CD14-positive monocyte (primary cell): ENCODE data around the gene TAF5L. TPM values are rescaled to one million over a fixed set of nuclear protein-coding genes. Genes with fewer than 3 reads are reported as not detected.

Source experiments
- DNase-seq, 3 donors: peaks; one replicate each; pipeline ENCODE4 v3.0.0-alpha.2; 2011 to 2022
- H2AFZ ChIP-seq: 2 replicates; pipeline ENCODE4 v1.6.0; 2012; ENCODE audit warnings: mild to moderate bottlenecking, low read depth, low read length, inconsistent platforms; ENCODE audit not compliant: insufficient read depth, poor library complexity, severe bottlenecking
- H3K27ac ChIP-seq, 2 donors: 1 replicate in 1 of 2; 2 replicates in 1 of 2; pipeline ENCODE4 v1.5.1; 2012 to 2013; ENCODE audit warnings: low read length in 2 of 2, control low read depth in 1 of 2, inconsistent platforms in 1 of 2, low read depth in 1 of 2, mild to moderate bottlenecking in 1 of 2
- H3K27me3 ChIP-seq, 2 donors: one replicate each; pipeline versions ENCODE4 v1.6.0 to v1.6.1; 2011 to 2013; ENCODE audit warnings: low read length in 2 of 2; ENCODE audit not compliant: control insufficient read depth in 2 of 2, insufficient read depth in 2 of 2
- H3K36me3 ChIP-seq, 2 donors: replicated peaks in 1 of 2; 1 replicate in 1 of 2; 2 replicates in 1 of 2; pipeline versions ENCODE4 v1.5.1 to v1.6.1; 2012 to 2013; ENCODE audit warnings: low read length in 2 of 2, control low read depth in 1 of 2, inconsistent platforms in 1 of 2, mild to moderate bottlenecking in 1 of 2; ENCODE audit not compliant: insufficient read depth in 2 of 2, control insufficient read depth in 1 of 2
- H3K4me1 ChIP-seq, 2 donors: 1 replicate in 1 of 2; 2 replicates in 1 of 2; pipeline versions ENCODE4 v1.5.1 to v1.6.1; 2012 to 2013; ENCODE audit warnings: low read length in 2 of 2, control low read depth in 1 of 2, inconsistent platforms in 1 of 2, mild to moderate bottlenecking in 1 of 2, moderate library complexity in 1 of 2; ENCODE audit not compliant: insufficient read depth in 2 of 2, control insufficient read depth in 1 of 2
- H3K4me2 ChIP-seq: replicated peaks from 2 replicates; pipeline ENCODE3; 2012; ENCODE audit warnings: low read length, moderate library complexity, mild to moderate bottlenecking; ENCODE audit not compliant: poor library complexity, severe bottlenecking; ENCODE audit errors: extremely low read depth
- H3K4me3 ChIP-seq, 3 experiments: fragments of 200-600 bp in 1 of 3; sonication (generic) in 1 of 3; replicated peaks in 1 of 3; 1 replicate in 2 of 3; 2 replicates in 1 of 3; pipeline ENCODE4 v1.5.1; 2011 to 2013; ENCODE audit warnings: low read length in 3 of 3, mild to moderate bottlenecking in 3 of 3, control low read depth in 2 of 3, low read depth in 2 of 3, inconsistent platforms in 1 of 3, moderate library complexity in 1 of 3
- H3K79me2 ChIP-seq: 2 replicates; pipeline ENCODE4 v1.6.0; 2012; ENCODE audit warnings: mild to moderate bottlenecking, control low read depth, inconsistent platforms, low read length, moderate library complexity; ENCODE audit not compliant: insufficient read depth
- H3K9ac ChIP-seq: 2 replicates; pipeline ENCODE4 v1.6.0; 2017; ENCODE audit warnings: low read length, mild to moderate bottlenecking; ENCODE audit not compliant: insufficient read depth, poor library complexity, severe bottlenecking
- H3K9me3 ChIP-seq, 2 donors: replicated peaks in 1 of 2; 1 replicate in 1 of 2; 2 replicates in 1 of 2; pipeline versions ENCODE4 v1.5.1 to v1.6.1; 2012 to 2013; ENCODE audit warnings: low read length in 2 of 2, control low read depth in 1 of 2; ENCODE audit not compliant: control insufficient read depth in 1 of 2, insufficient read depth in 1 of 2
- H4K20me1 ChIP-seq: 2 replicates; pipeline ENCODE4 v1.6.0; 2012; ENCODE audit warnings: mild to moderate bottlenecking, low read length, control low read depth, moderate library complexity; ENCODE audit not compliant: insufficient read depth
- H3K27ac Mint-ChIP-seq, 7 donors: one replicate each; pipeline ENCODE4 v1.8.0; 2020; ENCODE audit warnings: mild to moderate bottlenecking in 7 of 7, mixed read lengths in 7 of 7, moderate library complexity in 6 of 7, inconsistent platforms in 2 of 7
- H3K27me3 Mint-ChIP-seq, 3 donors: one replicate each; pipeline ENCODE4 v1.8.0; 2021 to 2022; ENCODE audit warnings: low read depth in 3 of 3, mild to moderate bottlenecking in 3 of 3, mixed read lengths in 3 of 3, moderate library complexity in 3 of 3, inconsistent platforms in 1 of 3
- H3K36me3 Mint-ChIP-seq, 2 donors: one replicate each; pipeline ENCODE4 v1.8.0; 2020; ENCODE audit warnings: mixed read lengths in 2 of 2, inconsistent platforms in 1 of 2, mild to moderate bottlenecking in 1 of 2
- H3K4me1 Mint-ChIP-seq: one replicate; pipeline ENCODE4 v1.8.0; 2020; ENCODE audit warnings: mild to moderate bottlenecking, mixed read lengths
- H3K4me3 Mint-ChIP-seq, 2 donors: one replicate each; pipeline ENCODE4 v1.8.0; 2020; ENCODE audit warnings: mild to moderate bottlenecking in 2 of 2, mixed read lengths in 2 of 2, moderate library complexity in 1 of 2
- H3K9me3 Mint-ChIP-seq, 7 donors: one replicate each; pipeline ENCODE4 v1.8.0; 2020 to 2022; ENCODE audit warnings: mixed read lengths in 7 of 7, mild to moderate bottlenecking in 6 of 7, moderate library complexity in 6 of 7, inconsistent platforms in 2 of 7
- WGBS: methylation state at CpG from one replicate; pipeline ENCODE4 v1.1.5; 2013; ENCODE audit warnings: missing lambda C conversion rate; ENCODE audit not compliant: insufficient coverage; 5-methylcytosine and 5-hydroxymethylcytosine counted together
- intact Hi-C, 2 donors: fragments of 100-400 bp; cut with micrococcal nuclease; formaldehyde crosslinking; loops; one replicate each; pipeline versions ENCODE4 v1.15.0 to v1.15.1; 2023
- polyA plus RNA-seq, 3 donors: library from polyadenylated mRNA; depleted of rRNA in 1 of 3; unstranded in 2 of 3; stranded (reverse) in 1 of 3; fragments of 300-500 nt in 2 of 3; fragments of >200 nt in 1 of 3; fragmentation: Illumina TruSeq in 2 of 3; gene quantifications; 1 replicate in 2 of 3; 2 replicates in 1 of 3; pipeline ENCODE4 v1.2.3, GENCODE V29; 2012 to 2021
- TF ChIP-seq, protein P1 (sequence below): fragments of 200-600 bp; IDR thresholded peaks from one replicate; pipeline ENCODE4 v1.8.0; 2022; ENCODE audit warnings: antibody characterized with exemption, mild to moderate bottlenecking

The TAF5L gene
- polyA plus RNA-seq, 3 donors = 3.8 to 15.4 (median 4.9) TPM

DNA sequence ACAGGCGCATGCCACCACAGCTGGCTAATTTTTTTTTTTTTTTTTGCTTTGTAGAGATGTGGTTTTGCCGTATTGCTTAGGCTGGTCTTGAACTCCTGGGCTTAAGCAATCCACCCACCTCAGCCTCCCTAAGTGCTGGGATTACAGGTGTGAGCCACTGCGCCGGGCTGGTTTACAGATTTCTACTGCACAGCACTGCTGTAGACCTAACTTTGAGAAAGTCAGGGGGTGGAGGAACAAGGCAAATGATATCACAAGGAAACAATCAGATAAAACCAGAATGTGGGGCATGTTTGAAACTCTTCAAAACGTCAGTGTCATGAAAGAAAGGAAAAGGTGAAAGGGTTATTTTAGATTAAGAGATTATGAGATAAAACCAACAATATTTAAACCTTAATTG, 45.4 kb upstream of the TAF5L start:
- H3K27me3 Mint-ChIP-seq = peaks cover 0 to 5% (median 0%) of the 10 kb centered on the region in 3 donors
- no peaks in the 10 kb centered on the region for H3K9me3 Mint-ChIP-seq
- H3K4me3 Mint-ChIP-seq = no peak overlapping the region
- no peak overlapping the region for H3K27ac Mint-ChIP-seq
- 100% methylated on average over 2 of the region's 5 CpGs for WGBS
- no peaks in the 10 kb centered on the region for H3K36me3 Mint-ChIP-seq
- Histone ChIP-seq H3K4me1 (no peaks in the 10 kb centered on the region), H3K4me3 (no peak overlapping the region), H3K79me2 (no peaks in the 10 kb centered on the region), H2AFZ (no peak overlapping the region), H3K4me2 (no peak overlapping the region), H3K9ac (no peak overlapping the region), H3K36me3 (no peaks in the 10 kb centered on the region), H3K27ac (no peak overlapping the region), H3K27me3 (no peaks in the 10 kb centered on the region), H4K20me1 (no peaks in the 10 kb centered on the region), H3K9me3 (no peaks in the 10 kb centered on the region)
- TF ChIP-seq, protein P1, sequence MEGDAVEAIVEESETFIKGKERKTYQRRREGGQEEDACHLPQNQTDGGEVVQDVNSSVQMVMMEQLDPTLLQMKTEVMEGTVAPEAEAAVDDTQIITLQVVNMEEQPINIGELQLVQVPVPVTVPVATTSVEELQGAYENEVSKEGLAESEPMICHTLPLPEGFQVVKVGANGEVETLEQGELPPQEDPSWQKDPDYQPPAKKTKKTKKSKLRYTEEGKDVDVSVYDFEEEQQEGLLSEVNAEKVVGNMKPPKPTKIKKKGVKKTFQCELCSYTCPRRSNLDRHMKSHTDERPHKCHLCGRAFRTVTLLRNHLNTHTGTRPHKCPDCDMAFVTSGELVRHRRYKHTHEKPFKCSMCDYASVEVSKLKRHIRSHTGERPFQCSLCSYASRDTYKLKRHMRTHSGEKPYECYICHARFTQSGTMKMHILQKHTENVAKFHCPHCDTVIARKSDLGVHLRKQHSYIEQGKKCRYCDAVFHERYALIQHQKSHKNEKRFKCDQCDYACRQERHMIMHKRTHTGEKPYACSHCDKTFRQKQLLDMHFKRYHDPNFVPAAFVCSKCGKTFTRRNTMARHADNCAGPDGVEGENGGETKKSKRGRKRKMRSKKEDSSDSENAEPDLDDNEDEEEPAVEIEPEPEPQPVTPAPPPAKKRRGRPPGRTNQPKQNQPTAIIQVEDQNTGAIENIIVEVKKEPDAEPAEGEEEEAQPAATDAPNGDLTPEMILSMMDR = no peak
- no peak for DNase-seq
- no peaks in the 10 kb centered on the region for H3K4me1 Mint-ChIP-seq
- intact Hi-C loops = no loop called here

DNA sequence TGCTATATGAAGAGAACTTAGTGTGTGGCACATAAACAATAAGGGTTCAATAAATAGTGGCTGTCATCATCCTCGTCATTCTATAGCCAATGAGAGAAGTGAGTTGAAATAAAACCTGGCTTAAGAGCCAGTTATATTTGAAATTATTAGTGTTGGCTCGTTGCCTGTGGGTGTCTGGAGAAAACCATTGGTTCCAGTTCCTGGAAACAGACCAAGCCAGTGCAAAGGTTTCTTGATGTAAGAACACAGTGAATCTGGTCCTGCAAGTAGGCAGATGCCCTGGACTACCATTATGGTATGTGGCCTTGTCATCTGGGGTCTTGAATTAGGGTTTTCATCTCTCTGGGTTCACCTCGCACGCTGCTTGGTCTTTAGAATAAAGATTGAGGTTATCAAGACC, 43.4 kb upstream of the TAF5L start:
- H3K27me3 ChIP-seq = no peaks in the 10 kb centered on the region
- no peaks in the 10 kb centered on the region for H3K4me1 ChIP-seq
- H3K9ac ChIP-seq = no peak overlapping the region
- Mint-ChIP-seq H3K4me1 (no peaks in the 10 kb centered on the region), H3K27me3 (peaks cover 0 to 5% (median 0%) of the 10 kb centered on the region in 3 donors), H3K9me3 (no peaks in the 10 kb centered on the region), H3K27ac (no peak overlapping the region), H3K4me3 (no peak overlapping the region), H3K36me3 (no peaks in the 10 kb centered on the region)
- no peaks in the 10 kb centered on the region for H4K20me1 ChIP-seq
- no peaks in the 10 kb centered on the region for H3K9me3 ChIP-seq
- H3K4me2 ChIP-seq = no peak overlapping the region
- DNase-seq = no peak
- no peak overlapping the region for H3K4me3 ChIP-seq
- 75% methylated on average over 2 of the region's 4 CpGs for WGBS
- no peak overlapping the region for H2AFZ ChIP-seq
- no peak overlapping the region for H3K27ac ChIP-seq
- no peaks in the 10 kb centered on the region for H3K79me2 ChIP-seq
- H3K36me3 ChIP-seq = no peaks in the 10 kb centered on the region
- TF ChIP-seq, protein P1 = no peak
- intact Hi-C loops = no loop called here
